Left cardiac atrium (tissue), 2 donors: ENCODE measurements around the gene CSRP2. TPM values are rescaled to one million over a fixed set of nuclear protein-coding genes. Genes with fewer than 3 reads are reported as not detected.

Source experiments
- total RNA-seq, 2 donors: library from RNA; stranded (reverse); fragmentation: NEBNext Ultra II Directional; extraction: Animal tissue kit (Norgen Biotek cat#: 25700); gene quantifications; one replicate each; pipeline ENCODE4 v1.2.1, GENCODE V29; 2021
- donor health status: DM: no; HTN: yes; CAD: no; lungs with severe emphysema.
- donor health status: DM: yes; HTN: yes; CAD: no.

Gene CSRP2
- total RNA-seq, 2 donors from 2014 or later: 11.6 to 20.5 TPM

Other genes with a start within 250 kb of the CSRP2 start
- 10 to 100 TPM; 24.2 to 29.0 TPM for gene ZDHHC17, start 114.9 kb downstream of the CSRP2 start, total RNA-seq
- under 1 TPM; 0.16 to 0.47 TPM for gene E2F7, start 186.6 kb upstream of the CSRP2 start, total RNA-seq